GM20000 (cell line): Measurements from ENCODE around the gene FAM107B.

Experiments used
- DNase-seq: peaks from one replicate; pipeline ENCODE4 v3.0.0; 2012; ENCODE audit warnings: low spot score
- TF ChIP-seq, protein P1 (sequence below): IDR thresholded peaks from 2 replicates; pipeline ENCODE4 v1.5.1; 2012; ENCODE audit warnings: mild to moderate bottlenecking, control low read depth; ENCODE audit errors: extremely low read depth, missing control alignments

FAM107B gene

DNA sequence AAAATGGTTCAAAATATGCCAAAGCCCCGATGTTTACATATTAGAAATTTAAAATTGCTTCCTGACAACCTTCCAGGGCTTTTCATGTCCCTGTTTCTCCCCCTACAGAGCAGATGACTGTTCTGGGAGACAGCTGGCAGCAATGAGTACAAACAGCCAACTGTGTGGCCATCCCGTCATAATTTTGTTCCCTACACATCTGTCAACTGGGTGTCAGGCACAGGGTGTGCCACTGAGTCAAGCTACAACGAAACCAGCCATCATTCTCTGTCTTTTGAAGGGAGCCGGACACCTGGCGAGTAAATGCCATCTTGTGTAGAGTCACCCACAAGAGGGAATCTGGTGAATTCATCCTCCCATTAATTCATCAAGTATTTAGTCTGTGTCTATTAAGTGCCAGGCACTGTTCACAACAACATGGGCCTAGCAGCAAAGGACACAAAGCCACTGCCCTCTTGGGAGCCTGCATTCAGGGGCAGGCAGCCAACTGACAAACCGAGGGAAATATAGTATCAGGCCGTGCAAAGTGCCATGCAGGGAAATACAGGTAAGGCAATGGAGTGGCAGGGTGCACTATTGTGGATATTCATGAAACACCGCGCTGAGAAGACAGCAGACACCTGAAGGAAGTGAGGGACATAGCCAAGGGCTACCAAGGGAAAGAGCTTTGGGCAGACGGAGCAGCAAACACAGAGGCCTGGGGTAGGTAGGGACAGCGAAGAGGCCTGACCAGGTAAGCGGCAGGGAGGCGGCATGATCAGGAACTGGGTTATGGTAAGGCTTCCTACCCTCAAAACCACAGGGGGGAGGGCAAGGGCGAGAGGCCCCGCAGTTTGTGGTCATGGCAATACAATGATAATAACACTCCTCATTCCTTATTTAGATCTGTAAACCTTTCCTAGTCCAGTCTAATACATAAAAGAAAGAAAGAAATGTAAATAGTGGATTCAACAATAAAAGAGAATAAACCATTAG lies 213.6 kb downstream of the FAM107B start:
- no peak for DNase-seq
- TF ChIP-seq, protein P1, sequence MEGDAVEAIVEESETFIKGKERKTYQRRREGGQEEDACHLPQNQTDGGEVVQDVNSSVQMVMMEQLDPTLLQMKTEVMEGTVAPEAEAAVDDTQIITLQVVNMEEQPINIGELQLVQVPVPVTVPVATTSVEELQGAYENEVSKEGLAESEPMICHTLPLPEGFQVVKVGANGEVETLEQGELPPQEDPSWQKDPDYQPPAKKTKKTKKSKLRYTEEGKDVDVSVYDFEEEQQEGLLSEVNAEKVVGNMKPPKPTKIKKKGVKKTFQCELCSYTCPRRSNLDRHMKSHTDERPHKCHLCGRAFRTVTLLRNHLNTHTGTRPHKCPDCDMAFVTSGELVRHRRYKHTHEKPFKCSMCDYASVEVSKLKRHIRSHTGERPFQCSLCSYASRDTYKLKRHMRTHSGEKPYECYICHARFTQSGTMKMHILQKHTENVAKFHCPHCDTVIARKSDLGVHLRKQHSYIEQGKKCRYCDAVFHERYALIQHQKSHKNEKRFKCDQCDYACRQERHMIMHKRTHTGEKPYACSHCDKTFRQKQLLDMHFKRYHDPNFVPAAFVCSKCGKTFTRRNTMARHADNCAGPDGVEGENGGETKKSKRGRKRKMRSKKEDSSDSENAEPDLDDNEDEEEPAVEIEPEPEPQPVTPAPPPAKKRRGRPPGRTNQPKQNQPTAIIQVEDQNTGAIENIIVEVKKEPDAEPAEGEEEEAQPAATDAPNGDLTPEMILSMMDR, result no peak

- TF ChIP-seq, protein P1, result peak; percentile 12
- DNase-seq, result no peak
These were observed 214.4 kb downstream of the FAM107B start for GRCh38 chr10:14560274-14560673.

- TF ChIP-seq, protein P1, result no peak
- DNase-seq, result no peak
These were observed 216.7 kb downstream of the FAM107B start for GRCh38 chr10:14558025-14558424.

GRCh38 chr10:14557567-14557966 lies 217.1 kb downstream of the FAM107B start:
- TF ChIP-seq, protein P1, result no peak
- DNase-seq, result no peak

- DNase-seq, result peak; percentile 47
- TF ChIP-seq, protein P1, result peak; percentile 68
These were observed 218.3 kb downstream of the FAM107B start for GRCh38 chr10:14556285-14556956.

DNA sequence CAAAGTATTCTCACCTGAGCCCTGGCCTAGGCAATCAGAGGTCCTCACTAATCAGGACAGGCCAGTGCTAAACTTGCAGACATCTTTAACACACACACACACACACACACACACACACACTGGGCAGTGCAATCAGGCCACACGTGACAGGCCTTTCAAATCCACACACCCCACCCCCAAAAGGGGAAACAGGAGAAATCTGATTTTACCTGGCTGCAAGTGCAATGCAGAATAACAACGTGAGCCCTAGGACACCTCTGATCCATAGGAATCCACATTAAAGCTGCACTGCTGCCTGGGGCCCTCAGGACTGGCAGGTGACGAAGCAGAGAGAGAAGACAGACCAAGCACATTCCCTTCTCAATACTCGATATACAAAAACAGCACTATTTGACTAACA lies 218.9 kb downstream of the FAM107B start:
- no peak for DNase-seq
- TF ChIP-seq, protein P1, result no peak

GRCh38 chr10:14554491-14555205 lies 220.0 kb downstream of the FAM107B start:
- TF ChIP-seq, protein P1, result no peak
- no peak for DNase-seq
